IPS-15b (cell line): ENCODE measurements around the gene BIK.

ENCODE experiments used
- H3K27me3 ChIP-seq: one replicate; pipeline ENCODE4 v1.6.1; 2013; ENCODE audit warnings: low read length; ENCODE audit not compliant: control insufficient read depth, insufficient read depth
- H3K36me3 ChIP-seq: one replicate; pipeline ENCODE4 v1.6.1; 2013; ENCODE audit warnings: low read length; ENCODE audit not compliant: control insufficient read depth, insufficient read depth
- H3K4me1 ChIP-seq: one replicate; pipeline ENCODE4 v1.6.1; 2013; ENCODE audit warnings: mild to moderate bottlenecking, low read length; ENCODE audit not compliant: control insufficient read depth, insufficient read depth
- H3K4me3 ChIP-seq: one replicate; pipeline ENCODE4 v1.5.1; 2013; ENCODE audit warnings: low read depth, low read length
- H3K9ac ChIP-seq: one replicate; pipeline ENCODE4 v1.6.1; 2013; ENCODE audit warnings: low read depth, mild to moderate bottlenecking, low read length
- H3K9me3 ChIP-seq: one replicate; pipeline ENCODE4 v1.6.1; 2013; ENCODE audit warnings: mild to moderate bottlenecking, low read length; ENCODE audit not compliant: control insufficient read depth, insufficient read depth

Gene BIK

DNA sequence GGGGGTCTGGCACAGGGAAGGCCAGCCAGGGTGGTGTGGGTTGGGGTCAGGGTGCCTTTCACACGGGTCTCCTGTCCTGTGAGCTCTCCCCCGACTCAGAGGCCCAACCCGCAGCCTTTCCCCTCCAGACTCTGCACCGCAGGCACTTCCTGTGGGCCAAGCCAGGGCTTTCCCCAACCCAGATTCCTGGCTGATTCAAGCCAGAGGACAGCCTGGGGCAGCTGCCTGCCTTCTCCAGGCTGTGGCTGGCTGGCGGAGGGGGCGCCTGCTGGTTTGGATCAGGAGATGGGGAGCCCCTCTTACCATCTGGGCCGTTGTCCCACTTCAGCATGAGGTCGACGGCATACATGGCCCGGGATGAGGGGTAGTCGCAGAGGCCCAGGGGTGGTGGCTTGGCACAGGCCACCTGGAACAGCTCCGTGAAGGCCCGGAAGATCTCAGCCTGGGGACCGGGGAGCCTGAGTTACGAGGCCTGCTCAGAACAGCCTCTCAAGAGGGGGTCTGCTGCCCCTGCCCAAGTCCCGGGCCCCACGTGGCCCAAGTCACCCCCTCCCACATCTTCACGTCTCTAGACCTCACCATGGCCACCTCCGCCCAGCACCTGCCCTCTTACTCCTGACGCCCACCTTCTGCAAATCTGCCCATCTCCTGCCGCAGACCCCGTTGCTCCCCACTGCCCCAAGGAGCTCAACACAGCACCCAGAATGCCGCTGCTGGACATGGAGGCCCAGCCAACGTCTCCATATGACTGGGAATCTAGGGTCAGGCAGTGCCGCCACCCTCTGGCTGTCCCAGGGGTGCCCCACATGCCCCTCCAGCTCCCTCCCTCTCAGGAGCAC lies 58.1 kb downstream of the BIK start:
- H3K36me3 ChIP-seq, result peaks cover 43% of the 10 kb centered on the region
- no peaks in the 10 kb centered on the region for H3K9me3 ChIP-seq
- H3K4me1 ChIP-seq, result no peaks in the 10 kb centered on the region
- no peak overlapping the region for H3K4me3 ChIP-seq
- no peak overlapping the region for H3K9ac ChIP-seq
- no peaks in the 10 kb centered on the region for H3K27me3 ChIP-seq

DNA sequence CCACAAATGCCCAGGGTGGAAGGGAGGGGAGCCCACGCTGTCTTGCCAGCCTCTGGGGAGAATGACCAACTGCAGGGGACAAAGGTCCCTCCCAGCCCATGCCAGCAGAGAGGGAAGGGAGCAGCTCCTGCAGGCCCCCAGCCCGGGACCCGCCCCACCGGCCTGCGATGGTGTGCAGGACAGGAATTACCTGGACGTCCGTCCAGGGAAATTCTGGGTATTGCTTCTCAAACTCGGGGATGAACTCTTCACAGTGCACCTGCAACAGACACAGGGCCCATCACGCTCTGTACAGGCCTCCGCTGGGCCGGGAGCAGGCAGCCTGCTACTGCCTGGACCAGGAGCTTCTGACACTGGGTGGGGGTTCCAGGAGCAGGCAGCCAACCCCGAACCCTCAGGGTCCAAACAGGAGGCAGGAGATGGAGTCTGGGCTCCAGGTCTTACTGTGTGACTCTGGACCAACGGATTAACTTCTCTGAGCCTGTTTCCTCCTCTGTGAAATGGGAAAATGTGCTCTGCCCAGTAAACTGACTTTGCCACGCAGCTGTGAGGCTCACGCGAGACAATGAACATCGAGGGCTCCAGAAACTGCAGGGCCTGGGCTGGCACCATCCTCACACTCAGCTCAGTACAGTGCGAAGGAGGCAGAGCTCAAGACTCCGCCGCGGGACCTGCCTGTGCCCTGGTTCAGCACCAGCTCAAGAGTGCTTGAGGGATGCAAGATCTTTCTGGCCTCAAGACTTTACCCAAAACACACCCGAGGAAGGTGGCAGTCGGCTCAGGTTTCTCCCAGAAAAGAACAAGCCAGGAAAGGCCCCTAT lies 59.0 kb downstream of the BIK start:
- Histone ChIP-seq H3K9ac (no peak overlapping the region), H3K9me3 (no peaks in the 10 kb centered on the region), H3K27me3 (no peaks in the 10 kb centered on the region), H3K4me3 (no peak overlapping the region), H3K4me1 (no peaks in the 10 kb centered on the region), H3K36me3 (peaks cover 51% of the 10 kb centered on the region)

DNA sequence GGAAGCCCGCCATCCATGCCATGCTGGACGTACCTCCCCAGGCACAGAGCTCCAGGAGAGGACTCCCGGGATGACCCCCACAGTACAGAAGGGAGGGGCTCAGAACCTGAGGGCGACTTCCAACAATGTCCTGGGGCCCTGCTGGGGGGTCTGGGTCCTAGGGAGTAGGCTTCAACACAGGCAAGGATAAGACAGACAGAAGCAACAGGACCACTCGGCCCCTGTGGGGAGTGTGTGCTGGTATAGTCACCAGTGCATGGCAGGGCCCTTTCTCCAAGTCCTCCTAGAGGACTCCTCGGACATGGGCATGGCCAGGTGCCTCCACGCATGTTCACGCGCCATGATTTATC lies 59.6 kb downstream of the BIK start:
- Histone ChIP-seq H3K27me3 (no peaks in the 10 kb centered on the region), H3K36me3 (peaks cover 57% of the 10 kb centered on the region), H3K9me3 (no peaks in the 10 kb centered on the region), H3K9ac (no peak overlapping the region), H3K4me3 (no peak overlapping the region), H3K4me1 (no peaks in the 10 kb centered on the region)

DNA sequence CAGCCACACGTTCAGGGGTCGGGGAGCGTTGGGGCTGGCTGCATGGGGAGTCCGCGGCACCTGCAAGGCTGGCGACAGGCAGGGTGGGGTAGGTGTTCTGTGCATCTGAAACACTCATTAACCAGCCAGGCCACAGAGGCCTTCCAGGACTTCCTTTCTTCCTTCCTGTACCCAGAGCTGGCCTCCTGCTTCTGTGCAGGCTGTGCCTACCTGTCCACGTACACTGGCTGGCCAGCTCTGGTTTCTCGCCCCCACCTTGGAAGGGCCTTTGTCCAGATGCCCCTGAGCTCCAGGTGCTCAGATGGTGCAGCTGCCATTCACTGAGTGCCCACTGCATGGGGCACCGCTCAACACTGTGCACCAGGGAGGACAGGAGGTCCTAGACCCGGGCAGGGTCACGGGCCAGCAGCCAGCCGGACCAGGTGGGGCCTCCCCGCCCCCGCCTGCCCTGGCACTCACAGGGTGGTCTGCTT lies 60.5 kb downstream of the BIK start:
- no peaks in the 10 kb centered on the region for H3K27me3 ChIP-seq
- H3K9ac ChIP-seq, result no peak overlapping the region
- H3K4me1 ChIP-seq, result no peaks in the 10 kb centered on the region
- H3K9me3 ChIP-seq, result no peaks in the 10 kb centered on the region
- H3K36me3 ChIP-seq, result peaks cover 64% of the 10 kb centered on the region
- H3K4me3 ChIP-seq, result no peak overlapping the region

DNA sequence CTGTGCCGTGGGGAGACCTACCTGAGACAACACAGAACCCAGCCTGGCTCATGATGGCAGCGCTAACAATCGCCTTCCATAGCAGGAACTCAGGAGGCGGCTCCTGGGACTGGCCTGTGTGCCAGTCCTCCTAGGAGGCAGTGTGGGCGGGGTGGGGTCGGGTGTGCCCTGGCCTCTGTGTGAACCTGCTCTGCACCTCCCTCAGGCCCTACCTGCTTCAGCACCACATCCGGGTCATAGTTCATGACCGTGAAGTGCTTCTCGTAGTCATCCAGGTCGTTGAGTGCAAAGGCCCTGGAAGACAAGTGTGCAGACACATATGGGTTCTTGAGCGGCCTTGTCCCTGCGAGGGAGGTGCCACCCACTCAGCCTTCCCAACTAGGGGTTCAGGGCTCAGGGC lies 61.1 kb downstream of the BIK start:
- no peaks in the 10 kb centered on the region for H3K9me3 ChIP-seq
- H3K27me3 ChIP-seq, result no peaks in the 10 kb centered on the region
- no peak overlapping the region for H3K9ac ChIP-seq
- H3K36me3 ChIP-seq, result peaks cover 67% of the 10 kb centered on the region
- H3K4me3 ChIP-seq, result no peak overlapping the region
- no peaks in the 10 kb centered on the region for H3K4me1 ChIP-seq

DNA sequence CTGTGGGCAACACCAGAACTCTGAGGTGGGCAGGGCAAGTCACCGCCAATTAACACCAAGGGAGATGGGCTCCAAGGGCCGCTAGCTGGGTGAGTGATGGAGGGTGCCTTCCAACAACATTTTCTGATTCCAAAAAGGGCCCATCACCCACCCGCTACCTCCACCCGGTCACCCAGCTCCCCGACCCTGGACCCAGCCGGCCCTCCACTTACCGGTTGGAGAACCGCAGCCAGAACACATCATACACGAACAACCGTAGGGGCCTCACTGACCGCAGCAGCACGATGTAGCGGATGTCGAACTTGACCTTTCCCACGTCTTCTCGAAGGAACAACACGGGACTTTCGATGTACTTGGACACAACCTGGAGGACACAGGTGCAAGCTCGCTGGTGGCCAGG lies 61.6 kb downstream of the BIK start:
- H3K4me1 ChIP-seq, result no peaks in the 10 kb centered on the region
- no peak overlapping the region for H3K9ac ChIP-seq
- H3K4me3 ChIP-seq, result no peak overlapping the region
- no peaks in the 10 kb centered on the region for H3K27me3 ChIP-seq
- no peaks in the 10 kb centered on the region for H3K9me3 ChIP-seq
- peaks cover 67% of the 10 kb centered on the region for H3K36me3 ChIP-seq

DNA sequence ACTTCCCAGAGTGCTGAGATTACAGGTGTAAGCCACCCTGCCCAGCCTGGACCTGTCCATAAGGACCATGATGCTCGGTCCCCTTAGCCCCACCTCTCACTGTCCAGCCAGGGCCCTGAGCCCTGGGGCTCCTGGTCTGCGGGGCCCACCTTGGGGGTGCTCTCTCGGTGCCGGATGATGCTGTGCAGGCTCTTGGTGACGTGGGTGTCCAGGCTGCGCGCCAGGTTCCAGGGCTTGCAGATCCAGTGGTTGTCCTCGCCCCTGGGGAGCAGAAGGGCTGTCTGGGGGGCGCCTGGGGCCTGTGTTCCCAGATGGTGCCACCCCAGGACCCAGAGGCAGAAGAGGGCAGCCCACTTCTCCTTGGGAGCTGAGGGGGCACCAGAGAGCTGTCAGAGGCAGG lies 63.0 kb downstream of the BIK start:
- Histone ChIP-seq H3K9ac (no peak overlapping the region), H3K4me3 (no peak overlapping the region), H3K27me3 (no peaks in the 10 kb centered on the region), H3K4me1 (no peaks in the 10 kb centered on the region), H3K36me3 (peaks cover 69% of the 10 kb centered on the region), H3K9me3 (no peaks in the 10 kb centered on the region)

DNA sequence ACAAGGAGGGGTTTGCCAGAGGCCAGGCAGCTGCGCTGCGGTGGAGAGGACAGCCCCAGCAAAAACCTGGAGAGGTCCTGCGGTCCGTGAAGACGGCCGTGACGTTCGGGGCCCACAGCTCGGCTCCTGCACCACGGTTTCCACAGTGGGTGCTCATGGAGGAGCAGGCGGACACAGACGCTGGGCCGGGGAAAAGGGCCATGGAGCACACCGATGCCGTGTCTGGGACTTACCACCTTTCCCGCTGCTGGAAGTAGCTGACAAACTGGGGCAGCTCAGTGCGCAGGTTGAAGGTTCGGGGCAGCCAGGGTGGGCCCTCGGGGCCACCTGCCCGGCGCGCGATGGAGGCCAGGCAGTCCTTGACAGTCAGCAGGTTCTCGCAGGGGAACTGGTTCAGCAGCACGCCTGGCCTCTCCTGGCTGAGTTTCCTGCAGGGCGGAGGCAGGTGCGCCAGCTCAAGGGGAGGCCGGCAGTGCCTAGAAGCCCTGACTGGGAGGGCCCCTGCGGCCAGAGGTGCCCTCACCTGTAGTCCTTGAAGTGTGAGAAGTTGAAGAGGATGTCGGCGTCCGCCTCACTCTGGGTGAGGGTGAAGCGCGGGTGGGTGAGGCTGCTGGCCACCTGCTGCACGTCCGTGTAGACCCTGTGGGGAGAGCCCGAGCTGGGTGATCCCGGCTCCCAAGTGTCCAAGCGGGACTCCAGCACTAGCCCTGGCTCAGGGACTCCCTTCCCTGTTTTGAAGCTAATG lies 63.6 kb downstream of the BIK start:
- Histone ChIP-seq H3K4me1 (no peaks in the 10 kb centered on the region), H3K9ac (no peak overlapping the region), H3K27me3 (no peaks in the 10 kb centered on the region), H3K9me3 (no peaks in the 10 kb centered on the region), H3K4me3 (no peak overlapping the region), H3K36me3 (peaks cover 71% of the 10 kb centered on the region)

DNA sequence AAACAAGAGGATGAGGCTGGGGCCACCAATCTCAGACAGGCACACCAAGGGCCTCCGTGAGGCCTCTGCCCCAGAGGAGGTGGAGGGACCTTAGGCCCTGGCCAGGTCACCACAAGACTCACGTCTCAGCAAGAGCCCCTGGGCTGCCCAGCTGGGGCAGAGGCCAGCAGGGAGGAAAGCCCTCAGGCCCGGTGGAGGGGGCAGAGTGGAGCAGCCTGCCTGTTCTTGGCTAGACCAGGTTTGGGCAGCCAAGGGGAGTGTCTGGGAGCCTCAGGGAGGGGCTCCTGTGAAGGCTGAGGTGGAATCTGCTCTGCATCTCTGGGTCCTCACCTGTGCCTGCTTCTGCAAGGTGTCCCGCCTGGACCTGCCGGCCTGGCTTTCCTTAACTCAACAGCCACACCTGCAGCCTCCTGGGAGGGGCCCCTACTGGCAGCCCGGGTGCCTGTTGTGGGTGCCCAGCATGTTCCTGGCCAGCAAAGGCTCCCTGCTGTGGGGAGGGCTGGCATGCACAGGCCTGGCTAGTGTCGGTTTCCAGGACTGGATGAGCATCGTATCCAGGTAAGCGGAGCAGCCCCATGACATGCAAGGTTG lies 64.5 kb downstream of the BIK start:
- no peaks in the 10 kb centered on the region for H3K4me1 ChIP-seq
- peaks cover 78% of the 10 kb centered on the region for H3K36me3 ChIP-seq
- H3K4me3 ChIP-seq, result no peak overlapping the region
- H3K9me3 ChIP-seq, result no peaks in the 10 kb centered on the region
- H3K27me3 ChIP-seq, result no peaks in the 10 kb centered on the region
- no peak overlapping the region for H3K9ac ChIP-seq

DNA sequence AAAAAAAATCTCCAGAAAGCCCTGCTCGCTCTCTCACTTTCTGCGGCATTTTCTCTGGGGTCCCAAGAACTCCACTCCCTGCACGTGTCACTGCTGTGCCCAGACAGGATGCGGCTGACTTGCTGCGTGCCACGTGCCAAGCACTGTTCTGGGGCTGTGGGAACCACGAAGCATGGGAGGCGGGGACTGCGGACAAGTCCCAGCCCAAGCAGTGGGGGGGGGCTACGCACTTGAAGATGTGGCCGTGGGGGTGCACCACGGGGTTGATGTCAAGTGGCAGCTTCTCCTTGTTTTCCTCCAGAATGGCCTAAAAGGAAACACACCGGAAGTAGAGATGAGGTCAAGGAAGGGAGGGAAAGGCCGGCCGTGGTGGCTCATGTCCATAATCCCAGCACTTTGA lies 65.5 kb downstream of the BIK start:
- Histone ChIP-seq H3K4me1 (no peaks in the 10 kb centered on the region), H3K9me3 (no peaks in the 10 kb centered on the region), H3K4me3 (no peak overlapping the region), H3K9ac (no peak overlapping the region), H3K36me3 (peaks cover 76% of the 10 kb centered on the region), H3K27me3 (no peaks in the 10 kb centered on the region)

DNA sequence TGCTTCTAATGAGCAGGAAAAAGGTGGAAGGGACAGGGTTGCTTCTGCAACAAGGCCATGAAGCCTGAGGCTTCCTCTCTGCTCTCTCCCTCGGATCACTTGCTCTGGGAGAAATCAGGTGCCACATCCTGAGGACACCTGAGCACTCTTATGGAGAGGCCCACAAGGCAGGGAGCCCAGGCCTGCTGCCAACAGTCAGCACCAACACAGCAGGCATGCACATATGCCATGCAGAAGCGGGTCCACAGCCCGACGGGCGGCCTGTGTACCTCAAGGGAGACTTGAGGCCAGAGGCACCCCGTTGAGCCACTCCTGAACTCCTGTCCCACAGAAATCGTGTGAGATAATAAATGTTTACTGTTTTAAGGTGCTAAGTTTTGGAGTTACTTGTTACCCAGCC lies 66.9 kb downstream of the BIK start:
- H3K9me3 ChIP-seq, result no peaks in the 10 kb centered on the region
- H3K4me3 ChIP-seq, result no peak overlapping the region
- no peaks in the 10 kb centered on the region for H3K4me1 ChIP-seq
- peaks cover 77% of the 10 kb centered on the region for H3K36me3 ChIP-seq
- H3K9ac ChIP-seq, result no peak overlapping the region
- no peaks in the 10 kb centered on the region for H3K27me3 ChIP-seq
